ENCODE data around the gene TEX22.

DNA sequence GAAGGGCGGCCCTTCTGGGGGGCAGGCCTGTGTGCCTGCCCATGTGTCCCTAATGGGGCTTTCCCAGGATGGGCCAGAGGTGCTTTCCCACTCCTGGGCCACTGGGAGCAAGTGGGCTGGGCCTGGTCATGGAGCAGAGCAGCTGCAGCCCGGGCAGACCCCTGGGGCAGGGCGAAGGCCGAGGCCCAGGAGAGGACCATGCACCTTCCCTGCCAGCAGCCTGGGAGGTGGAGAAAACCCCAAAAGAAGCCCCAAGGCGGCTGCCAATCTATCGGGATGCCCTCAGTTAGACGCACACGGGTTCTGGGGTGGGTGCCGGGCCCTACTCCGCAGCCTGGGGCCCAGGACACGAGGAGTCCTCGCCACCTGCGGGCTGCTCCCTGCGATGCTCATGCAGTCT is 60.2 kb downstream of the TEX22 start:
- TF ChIP-seq, protein P1, sequence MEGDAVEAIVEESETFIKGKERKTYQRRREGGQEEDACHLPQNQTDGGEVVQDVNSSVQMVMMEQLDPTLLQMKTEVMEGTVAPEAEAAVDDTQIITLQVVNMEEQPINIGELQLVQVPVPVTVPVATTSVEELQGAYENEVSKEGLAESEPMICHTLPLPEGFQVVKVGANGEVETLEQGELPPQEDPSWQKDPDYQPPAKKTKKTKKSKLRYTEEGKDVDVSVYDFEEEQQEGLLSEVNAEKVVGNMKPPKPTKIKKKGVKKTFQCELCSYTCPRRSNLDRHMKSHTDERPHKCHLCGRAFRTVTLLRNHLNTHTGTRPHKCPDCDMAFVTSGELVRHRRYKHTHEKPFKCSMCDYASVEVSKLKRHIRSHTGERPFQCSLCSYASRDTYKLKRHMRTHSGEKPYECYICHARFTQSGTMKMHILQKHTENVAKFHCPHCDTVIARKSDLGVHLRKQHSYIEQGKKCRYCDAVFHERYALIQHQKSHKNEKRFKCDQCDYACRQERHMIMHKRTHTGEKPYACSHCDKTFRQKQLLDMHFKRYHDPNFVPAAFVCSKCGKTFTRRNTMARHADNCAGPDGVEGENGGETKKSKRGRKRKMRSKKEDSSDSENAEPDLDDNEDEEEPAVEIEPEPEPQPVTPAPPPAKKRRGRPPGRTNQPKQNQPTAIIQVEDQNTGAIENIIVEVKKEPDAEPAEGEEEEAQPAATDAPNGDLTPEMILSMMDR (IDR thresholded peaks at IDR 0.05), result no peak
- TF ChIP-seq POLR2A (IDR thresholded peaks at IDR 0.05), result no peak
- TF ChIP-seq EP300 (IDR thresholded peaks at IDR 0.05), result no peak
- no peak for TF ChIP-seq POLR2AphosphoS5 (IDR thresholded peaks at IDR 0.05)

Measured in sigmoid colon (tissue), 4 donors.